HCT116 (cell line): ENCODE measurements around the gene DCAF6. TPM values are rescaled to one million over a fixed set of nuclear protein-coding genes. Genes with fewer than 3 reads are reported as not detected.

Experiments
- ATAC-seq: fragments of 200-7000 bp; cut with Tn5 transposase; 2 replicates; pipeline ENCODE4 v1.9.1; 2020; ENCODE audit warnings: mild to moderate bottlenecking, moderate library complexity
- BruUV-seq: library from RNA; stranded (reverse); fragments of 400-500 nt; replicated peaks from 2 replicates; lab custom pipeline; 2021; lab: Mats Ljungman, UMichigan
- CTCF ChIA-PET: fragments of 300-600 bp; sonication (Branson Sonifier 250); formaldehyde crosslinking; loops from one replicate; lab custom pipeline; 2021; ENCODE audit warnings: antibody characterized with exemption; lab: Charles Lee
- POLR2A ChIA-PET: fragments of 300-600, 350-600 bp; sonication (Branson Sonifier 250); formaldehyde crosslinking; loops from one replicate; lab custom pipeline; 2021; ENCODE audit warnings: antibody characterized with exemption; lab: Charles Lee
- RAD21 ChIA-PET, 2 experiments: fragments of 300-600 bp; sonication (Branson Sonifier 250); formaldehyde crosslinking; loops; one replicate each; lab custom pipeline; 2023; ENCODE audit warnings: low total read pairs in 2 of 2; ENCODE audit not compliant: uncharacterized antibody in 2 of 2, unreplicated experiment in 2 of 2, low non-redundant PET in 1 of 2; lab: Charles Lee
- DNase-seq: peaks from one replicate; pipeline ENCODE4 v3.0.0-alpha.2; 2010; ENCODE audit warnings: low read depth, low spot score
- H2AFZ ChIP-seq: fragments of 200-600 bp; shearing (Covaris generic), sonication (generic); 2 replicates; pipeline ENCODE4 v1.6.1; 2017; ENCODE audit warnings: low read depth, mixed run types, mixed read lengths, antibody characterized with exemption, low read length; ENCODE audit not compliant: poor library complexity, severe bottlenecking
- H3K27ac ChIP-seq: 2 replicates; pipeline ENCODE4 v1.5.1; 2012; ENCODE audit warnings: low read depth, low read length
- H3K27me3 ChIP-seq: fragments of 200-600 bp; sonication (generic); 2 replicates; pipeline ENCODE4 v1.6.1; 2016; ENCODE audit warnings: mixed run types, low read length, mixed read lengths; ENCODE audit not compliant: insufficient read depth
- H3K36me3 ChIP-seq, 2 experiments: fragments of 200-500 bp in 1 of 2; fragments of 200-600 bp in 1 of 2; sonication (Bioruptor generic) in 1 of 2; sonication (generic) in 1 of 2; 2 replicates each; pipeline versions ENCODE4 v1.5.1 to v1.6.1; 2014 to 2016; ENCODE audit warnings: low read length in 2 of 2, inconsistent platforms in 1 of 2, mixed read lengths in 1 of 2, mixed run types in 1 of 2; ENCODE audit not compliant: insufficient read depth in 2 of 2, control insufficient read depth in 1 of 2
- H3K4me1 ChIP-seq, 2 experiments: fragments of 200-600 bp in 1 of 2; sonication (generic) in 1 of 2; 2 replicates each; pipeline versions ENCODE4 v1.5.1 to v1.6.1; 2012 to 2017; ENCODE audit warnings: low read length in 2 of 2, inconsistent platforms in 1 of 2, mild to moderate bottlenecking in 1 of 2, mixed read lengths in 1 of 2, mixed run types in 1 of 2, moderate library complexity in 1 of 2; ENCODE audit not compliant: insufficient read depth in 2 of 2, control insufficient read depth in 1 of 2
- H3K4me2 ChIP-seq: fragments of 200-600 bp; sonication (generic); 2 replicates; pipeline ENCODE4 v1.6.1; 2017; ENCODE audit warnings: mixed run types, low read length, mixed read lengths
- H3K4me3 ChIP-seq, 2 experiments: fragments of 200-600 bp in 1 of 2; sonication (generic) in 1 of 2; replicated peaks in 1 of 2; 2 replicates each; pipeline ENCODE4 v1.5.1; 2011 to 2016; ENCODE audit warnings: low read length in 2 of 2, control low read depth in 1 of 2, low read depth in 1 of 2, mild to moderate bottlenecking in 1 of 2, mixed read lengths in 1 of 2, mixed run types in 1 of 2
- H3K79me2 ChIP-seq: fragments of 200-600 bp; sonication (generic); 2 replicates; pipeline ENCODE4 v1.6.1; 2017; ENCODE audit warnings: mild to moderate bottlenecking, mixed run types, low read length, moderate library complexity, mixed read lengths; ENCODE audit not compliant: insufficient read depth
- H3K9ac ChIP-seq: fragments of 200-600 bp; sonication (generic); 2 replicates; pipeline ENCODE4 v1.6.1; 2016; ENCODE audit warnings: low read length, mixed read lengths
- H3K9me2 ChIP-seq: fragments of 200-600 bp; sonication (generic), shearing (Covaris generic); 2 replicates; pipeline ENCODE4 v1.6.1; 2017; ENCODE audit warnings: mixed run types, mild to moderate bottlenecking, moderate library complexity; ENCODE audit not compliant: insufficient read depth
- H3K9me3 ChIP-seq, 2 experiments: fragments of 200-500 bp in 1 of 2; fragments of 200-600 bp in 1 of 2; sonication (Bioruptor generic) in 1 of 2; sonication (generic) in 1 of 2; 2 replicates each; pipeline ENCODE4 v1.6.1; 2014 to 2017; ENCODE audit warnings: low read length in 2 of 2, mixed read lengths in 2 of 2, inconsistent platforms in 1 of 2, low read depth in 1 of 2, mild to moderate bottlenecking in 1 of 2, mixed run types in 1 of 2, moderate library complexity in 1 of 2; ENCODE audit not compliant: control insufficient read depth in 1 of 2, insufficient read depth in 1 of 2
- H4K20me1 ChIP-seq: fragments of 200-600 bp; sonication (generic), shearing (Covaris generic); 2 replicates; pipeline ENCODE4 v1.6.1; 2017; ENCODE audit warnings: mixed run types, mild to moderate bottlenecking, moderate library complexity; ENCODE audit not compliant: insufficient read depth
- CBX3 ChIP-seq: IDR thresholded peaks from 2 replicates; pipeline ENCODE4 v1.6.1; 2012; ENCODE audit warnings: low read depth
- CTCF ChIP-seq, 3 experiments: fragments of 200-600 bp in 1 of 3; sonication (generic) in 1 of 3; IDR thresholded peaks in 2 of 3; conservative IDR thresholded peaks in 1 of 3; 2 replicates each; pipeline ENCODE4 v1.5.1; 2012 to 2017; ENCODE audit warnings: low read depth in 2 of 3, low read length in 2 of 3, antibody characterized with exemption in 1 of 3, borderline replicate concordance in 1 of 3, control low read depth in 1 of 3, mild to moderate bottlenecking in 1 of 3, mixed read lengths in 1 of 3, mixed run types in 1 of 3, moderate library complexity in 1 of 3; ENCODE audit not compliant: insufficient read depth in 1 of 3
- EGR1 ChIP-seq: IDR thresholded peaks from 2 replicates; pipeline ENCODE4 v1.6.1; 2012; ENCODE audit warnings: low read depth
- ELF1 ChIP-seq: IDR thresholded peaks from 2 replicates; pipeline ENCODE4 v1.6.1; 2012; ENCODE audit warnings: low read depth, borderline replicate concordance
- EZH2 ChIP-seq: fragments of 200-600 bp; sonication (generic); IDR thresholded peaks from 2 replicates; pipeline ENCODE4 v1.6.1; 2017; ENCODE audit warnings: antibody characterized with exemption, mixed run types
- EZH2phosphoT487 ChIP-seq: fragments of 200-600 bp; IDR thresholded peaks from 2 replicates; pipeline ENCODE4 v1.6.1; 2018; ENCODE audit warnings: antibody characterized with exemption, borderline replicate concordance
- FOSL1 ChIP-seq: IDR thresholded peaks from 2 replicates; pipeline ENCODE4 v1.6.1; 2012; ENCODE audit warnings: low read depth
- JUND ChIP-seq: IDR thresholded peaks from 2 replicates; pipeline ENCODE4 v1.6.1; 2012
- MAX ChIP-seq: IDR thresholded peaks from 2 replicates; pipeline ENCODE4 v1.6.1; 2012
- POLR2A ChIP-seq: IDR thresholded peaks from 2 replicates; pipeline ENCODE4 v1.7.0; 2011; ENCODE audit warnings: borderline replicate concordance; ENCODE audit not compliant: insufficient read depth, insufficient read length; ENCODE audit errors: extremely low read depth
- POLR2AphosphoS5 ChIP-seq: IDR thresholded peaks from 2 replicates; pipeline ENCODE4 v1.6.1; 2011; ENCODE audit warnings: mild to moderate bottlenecking, low read depth, low read length, moderate library complexity
- RAD21 ChIP-seq: IDR thresholded peaks from 2 replicates; pipeline ENCODE4 v1.6.1; 2012; ENCODE audit warnings: low read depth, mild to moderate bottlenecking
- REST ChIP-seq: IDR thresholded peaks from 2 replicates; pipeline ENCODE4 v1.6.1; 2012; ENCODE audit warnings: low read depth
- SIN3A ChIP-seq: IDR thresholded peaks from 2 replicates; pipeline ENCODE4 v1.6.1; 2012; ENCODE audit warnings: low read depth
- SP1 ChIP-seq: IDR thresholded peaks from 2 replicates; pipeline ENCODE4 v1.6.1; 2012; ENCODE audit warnings: low read depth
- YY1 ChIP-seq: IDR thresholded peaks from 2 replicates; pipeline ENCODE4 v1.6.1; 2011; ENCODE audit warnings: low read length, low read depth, moderate library complexity, mild to moderate bottlenecking; ENCODE audit not compliant: insufficient replicate concordance; ENCODE audit errors: extremely low read depth
- ZNF274 ChIP-seq: fragments of 200-500 bp; sonication (Bioruptor generic); IDR thresholded peaks from 2 replicates; pipeline ENCODE4 v1.6.1; 2014; ENCODE audit warnings: mild to moderate bottlenecking, low read depth, low read length, inconsistent platforms
- intact Hi-C: fragments of 100-400 bp; cut with micrococcal nuclease; formaldehyde crosslinking; loops from 2 replicates; pipeline ENCODE4 v1.10.0; 2022
- total RNA-seq: library from RNA; stranded (reverse); gene quantifications from one replicate; pipeline ENCODE4 v1.2.1, GENCODE V29; 2021; ENCODE audit not compliant: unreplicated experiment
- TF ChIP-seq, protein P1 (sequence below): IDR thresholded peaks from 2 replicates; pipeline ENCODE4 v1.6.1; 2012

The DCAF6 gene
- total RNA-seq, 1 experiment from 2014 or later: 34.2 TPM

DNA sequence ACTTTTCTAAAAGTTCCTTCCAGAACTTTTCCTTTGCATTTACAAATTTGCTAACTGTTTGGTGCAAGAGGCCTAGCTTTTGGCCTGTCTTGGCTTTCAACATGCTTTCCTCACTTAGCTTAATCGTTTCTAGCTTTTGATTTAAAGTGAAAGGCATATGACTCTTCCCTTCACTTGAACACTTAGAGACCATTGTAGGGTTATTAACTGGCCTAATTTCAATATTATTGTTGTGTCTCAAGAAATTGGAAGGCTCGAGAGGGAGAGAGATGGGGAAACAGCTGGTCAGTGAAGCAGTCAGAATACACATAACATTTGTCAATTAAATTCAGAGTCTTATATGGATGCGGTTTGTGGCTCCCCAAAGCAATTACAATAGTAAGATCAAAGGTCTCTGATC is 63.4 kb downstream of the DCAF6 start:
- Histone ChIP-seq H3K9me3 (no peaks in the 10 kb centered on the region), H4K20me1 (no peaks in the 10 kb centered on the region), H3K9ac (no peak overlapping the region), H3K4me1 (no peaks in the 10 kb centered on the region), H3K36me3 (peaks cover 0 to 4% of the 10 kb centered on the region in 2 experiments; a peak in 2 of 4 replicates), H3K27me3 (no peaks in the 10 kb centered on the region), H3K9me2 (no peaks in the 10 kb centered on the region), H3K4me2 (no peak overlapping the region), H3K79me2 (no peaks in the 10 kb centered on the region), H3K27ac (no peak overlapping the region), H2AFZ (no peak overlapping the region), H3K4me3 (no peak overlapping the region)
- intact Hi-C loops: no loop called here
- ChIA-PET CTCF (no interaction called here), POLR2A (no interaction called here), RAD21 (no interaction called here)
- no peak for TF ChIP-seq ZNF274
- no peak for TF ChIP-seq EZH2
- no peak for TF ChIP-seq SP1
- TF ChIP-seq YY1: no peak
- TF ChIP-seq JUND: no peak
- TF ChIP-seq POLR2A: no peak
- TF ChIP-seq RAD21: no peak
- no peak for TF ChIP-seq EGR1
- TF ChIP-seq MAX: no peak
- TF ChIP-seq EZH2phosphoT487: no peak
- no peak for TF ChIP-seq SIN3A
- TF ChIP-seq CBX3: no peak
- no peak for TF ChIP-seq REST
- no peak for TF ChIP-seq ELF1
- TF ChIP-seq POLR2AphosphoS5: no peak
- no peak for TF ChIP-seq CTCF (IDR thresholded peaks at IDR 0.05 in 2 of 3, conservative IDR thresholded peaks at IDR 0.05 in 1 of 3; ENCODE audit: borderline replicate concordance in 1 of 3, insufficient read depth in 1 of 3, low read depth in 2 of 3, low read length in 2 of 3)
- no peak for TF ChIP-seq FOSL1
- TF ChIP-seq, protein P1, sequence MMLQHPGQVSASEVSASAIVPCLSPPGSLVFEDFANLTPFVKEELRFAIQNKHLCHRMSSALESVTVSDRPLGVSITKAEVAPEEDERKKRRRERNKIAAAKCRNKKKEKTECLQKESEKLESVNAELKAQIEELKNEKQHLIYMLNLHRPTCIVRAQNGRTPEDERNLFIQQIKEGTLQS: no peak
- ATAC-seq (no peak), DNase-seq (no peak)
- BruUV-seq: no TSS peak
